ENCODE data around the gene MTHFD1. TPM values are rescaled to one million over a fixed set of nuclear protein-coding genes. Genes with fewer than 3 reads are reported as not detected.

Gene MTHFD1
- total RNA-seq, 1 donor from 2014 or later, result 49.3 TPM

- no peaks in the 10 kb centered on the region for H4K20me1 ChIP-seq (ENCODE audit: low read depth)
- H3K27me3 ChIP-seq, result peaks cover 14% of the 10 kb centered on the region
- H3K9me3 Mint-ChIP-seq, result no peaks in the 10 kb centered on the region
- peaks cover 13% of the 10 kb centered on the region for H3K4me1 ChIP-seq
- no peaks in the 10 kb centered on the region for H3K36me3 ChIP-seq
- H3K27ac Mint-ChIP-seq, result no peak overlapping the region
- peaks cover 30% of the 10 kb centered on the region for H3F3A ChIP-seq (ENCODE audit: low read depth)
- no peak overlapping the region for H3K4me3 ChIP-seq
- H3K79me2 ChIP-seq (ENCODE audit: low read depth), result no peaks in the 10 kb centered on the region
- no peak overlapping the region for H3K9ac ChIP-seq
- H3K27ac ChIP-seq, result no peak overlapping the region
- H3K4me2 ChIP-seq, result no peak overlapping the region
- no peak overlapping the region for H3K4me3 Mint-ChIP-seq
- peaks cover 2% of the 10 kb centered on the region for H3K36me3 Mint-ChIP-seq
- no peak for DNase-seq (ENCODE audit: low spot score)
- no peaks in the 10 kb centered on the region for H3K9me3 ChIP-seq (ENCODE audit: low read depth)
- no peak overlapping the region for H2AFZ ChIP-seq (replicated peaks)
- TF ChIP-seq EZH2 (IDR thresholded peaks at IDR 0.05), result no peak
- no peak for TF ChIP-seq CTCF (IDR thresholded peaks at IDR 0.05)
- no peak for TF ChIP-seq EZH2phosphoT487 (IDR thresholded peaks at IDR 0.05)
- H3K4me1 Mint-ChIP-seq, result peaks cover 9% of the 10 kb centered on the region
- H3K27me3 Mint-ChIP-seq (ENCODE audit: insufficient read depth, low read depth), result no peaks in the 10 kb centered on the region
Observed at GRCh38 chr14:64468451-64468850, 80.3 kb downstream of the MTHFD1 start.

- no peak overlapping the region for H3K4me3 ChIP-seq
- Mint-ChIP-seq H3K4me1 (peaks cover 8% of the 10 kb centered on the region), H3K27ac (no peak overlapping the region), H3K4me3 (no peak overlapping the region), H3K36me3 (no peaks in the 10 kb centered on the region), H3K9me3 (no peaks in the 10 kb centered on the region), H3K27me3 (ENCODE audit: insufficient read depth, low read depth) (peaks cover 2% of the 10 kb centered on the region)
- no peaks in the 10 kb centered on the region for H4K20me1 ChIP-seq (ENCODE audit: low read depth)
- H3K9ac ChIP-seq, result no peak overlapping the region
- H3K27ac ChIP-seq, result no peak overlapping the region
- DNase-seq (ENCODE audit: low spot score), result no peak
- no peak overlapping the region for H3K4me2 ChIP-seq
- no peak overlapping the region for H2AFZ ChIP-seq (replicated peaks)
- peaks cover 14% of the 10 kb centered on the region for H3K4me1 ChIP-seq
- no peaks in the 10 kb centered on the region for H3K36me3 ChIP-seq
- TF ChIP-seq CTCF (IDR thresholded peaks at IDR 0.05), result no peak
- TF ChIP-seq EZH2phosphoT487 (IDR thresholded peaks at IDR 0.05), result no peak
- no peak for TF ChIP-seq EZH2 (IDR thresholded peaks at IDR 0.05)
- H3F3A ChIP-seq (ENCODE audit: low read depth), result peaks cover 14% of the 10 kb centered on the region
- no peaks in the 10 kb centered on the region for H3K9me3 ChIP-seq (ENCODE audit: low read depth)
- H3K79me2 ChIP-seq (ENCODE audit: low read depth), result no peaks in the 10 kb centered on the region
- no peaks in the 10 kb centered on the region for H3K27me3 ChIP-seq
Observed at GRCh38 chr14:64474041-64474440, 85.9 kb downstream of the MTHFD1 start.

- no peaks in the 10 kb centered on the region for H4K20me1 ChIP-seq (ENCODE audit: low read depth)
- H3K36me3 ChIP-seq, result no peaks in the 10 kb centered on the region
- no peaks in the 10 kb centered on the region for H3K79me2 ChIP-seq (ENCODE audit: low read depth)
- H3K4me3 ChIP-seq, result no peak overlapping the region
- no peak overlapping the region for H3K9ac ChIP-seq
- Mint-ChIP-seq H3K9me3 (no peaks in the 10 kb centered on the region), H3K4me1 (peaks cover 8% of the 10 kb centered on the region), H3K36me3 (no peaks in the 10 kb centered on the region), H3K4me3 (no peak overlapping the region), H3K27me3 (ENCODE audit: insufficient read depth, low read depth) (peaks cover 2% of the 10 kb centered on the region), H3K27ac (no peak overlapping the region)
- peaks cover 14% of the 10 kb centered on the region for H3K4me1 ChIP-seq
- H3K9me3 ChIP-seq (ENCODE audit: low read depth), result no peaks in the 10 kb centered on the region
- no peak overlapping the region for H2AFZ ChIP-seq (replicated peaks)
- no peak overlapping the region for H3K4me2 ChIP-seq
- peaks cover 14% of the 10 kb centered on the region for H3F3A ChIP-seq (ENCODE audit: low read depth)
- H3K27me3 ChIP-seq, result no peaks in the 10 kb centered on the region
- no peak overlapping the region for H3K27ac ChIP-seq
- DNase-seq (ENCODE audit: low spot score), result no peak
- TF ChIP-seq CTCF (IDR thresholded peaks at IDR 0.05) (no peak), EZH2phosphoT487 (IDR thresholded peaks at IDR 0.05) (no peak), EZH2 (IDR thresholded peaks at IDR 0.05) (no peak)
Observed at GRCh38 chr14:64474698-64475097, 86.5 kb downstream of the MTHFD1 start.

Measured in neural progenitor cell (in vitro differentiated cells).